Measurements from ENCODE around the gene TECPR2.

- TF ChIP-seq, protein P1, sequence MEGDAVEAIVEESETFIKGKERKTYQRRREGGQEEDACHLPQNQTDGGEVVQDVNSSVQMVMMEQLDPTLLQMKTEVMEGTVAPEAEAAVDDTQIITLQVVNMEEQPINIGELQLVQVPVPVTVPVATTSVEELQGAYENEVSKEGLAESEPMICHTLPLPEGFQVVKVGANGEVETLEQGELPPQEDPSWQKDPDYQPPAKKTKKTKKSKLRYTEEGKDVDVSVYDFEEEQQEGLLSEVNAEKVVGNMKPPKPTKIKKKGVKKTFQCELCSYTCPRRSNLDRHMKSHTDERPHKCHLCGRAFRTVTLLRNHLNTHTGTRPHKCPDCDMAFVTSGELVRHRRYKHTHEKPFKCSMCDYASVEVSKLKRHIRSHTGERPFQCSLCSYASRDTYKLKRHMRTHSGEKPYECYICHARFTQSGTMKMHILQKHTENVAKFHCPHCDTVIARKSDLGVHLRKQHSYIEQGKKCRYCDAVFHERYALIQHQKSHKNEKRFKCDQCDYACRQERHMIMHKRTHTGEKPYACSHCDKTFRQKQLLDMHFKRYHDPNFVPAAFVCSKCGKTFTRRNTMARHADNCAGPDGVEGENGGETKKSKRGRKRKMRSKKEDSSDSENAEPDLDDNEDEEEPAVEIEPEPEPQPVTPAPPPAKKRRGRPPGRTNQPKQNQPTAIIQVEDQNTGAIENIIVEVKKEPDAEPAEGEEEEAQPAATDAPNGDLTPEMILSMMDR (IDR thresholded peaks at IDR 0.05 in 8 of 11, conservative IDR thresholded peaks at IDR 0.05 in 3 of 11) = no peak
- TF ChIP-seq POLR2AphosphoS5 (IDR thresholded peaks at IDR 0.05) (no peak), POLR2A (IDR thresholded peaks at IDR 0.05) (no peak)
These were observed 56.5 kb downstream of the TECPR2 start for GRCh38 chr14:102419276-102419675.

Data from spleen (tissue), 7 donors.